ENCODE measurements around the gene DMTF1. TPM values are rescaled to one million over a fixed set of nuclear protein-coding genes. Genes with fewer than 3 reads are reported as not detected.

The DMTF1 gene
- total and polyA plus RNA-seq, 2 of the 8 experiments (the other 6 are each of a cell fraction or from before 2014, with no cell fraction given) = 86.0 to 115 TPM

DNA sequence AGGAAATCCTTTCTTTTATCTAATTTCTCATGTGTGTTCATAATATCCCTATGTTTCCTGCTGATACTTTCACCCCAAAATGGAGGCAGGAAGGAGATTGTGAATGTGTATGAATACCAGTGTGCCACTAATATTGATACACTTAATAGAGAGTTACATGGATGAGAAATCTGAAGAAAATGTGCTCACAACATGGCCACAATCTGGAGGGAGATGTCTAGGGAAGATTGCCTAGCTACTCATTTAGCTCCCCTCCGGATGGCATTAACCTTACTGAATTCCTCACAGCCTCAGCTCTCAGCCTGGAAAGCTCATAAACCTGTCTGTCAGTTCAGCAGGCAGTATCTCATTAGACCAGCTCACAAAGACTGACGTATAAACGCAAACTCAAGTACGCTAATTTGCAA, 23.4 kb upstream of the DMTF1 start:
- H2AFZ ChIP-seq (ENCODE audit: low read length) = peak overlapping the region; percentile 45
- H3K4me2 ChIP-seq (ENCODE audit: insufficient read depth in 1 of 2, low read depth in 2 of 2, low read length in 2 of 2) = peak overlapping the region; percentile 66 to 83
- no peaks in the 10 kb centered on the region for H4K20me1 ChIP-seq (replicated peaks in 1 of 2; ENCODE audit: control insufficient read depth in 1 of 2, insufficient read depth in 2 of 2, low read length in 2 of 2)

More for the DNA sequence above, 23.4 kb upstream of the DMTF1 start:
- no peaks in the 10 kb centered on the region for H3K23me2 ChIP-seq (ENCODE audit: low read depth, low read length)
- H2BK12ac ChIP-seq (ENCODE audit: low read depth, low read length) = no peak overlapping the region
- no peaks in the 10 kb centered on the region for H3K27me3 ChIP-seq (replicated peaks in 1 of 4; ENCODE audit: control insufficient read depth in 3 of 4, extremely low read depth in 1 of 4, insufficient read depth in 3 of 4, low read length in 3 of 4)
- no peak overlapping the region for H3K27ac ChIP-seq (ENCODE audit: low read depth, low read length)
- H3K9ac ChIP-seq (replicated peaks in 1 of 4; ENCODE audit: extremely low read depth in 1 of 4, low read depth in 3 of 4, low read length in 3 of 4) = peak overlapping the region in 1 of 4 experiments; percentile 28; a peak in 1 of 7 replicates
- H2BK20ac ChIP-seq (ENCODE audit: low read length) = no peak overlapping the region
- H3K18ac ChIP-seq (ENCODE audit: extremely low read depth, low read length) = no peak overlapping the region; the same call in 1 of the 2 replicates
- peak overlapping the region in 2 of 4 experiments; percentile 15 to 38; a peak in 4 of 8 replicates for H3K4me3 ChIP-seq (ENCODE audit: extremely low read depth in 1 of 4, insufficient read depth in 2 of 4, low read depth in 3 of 4, low read length in 4 of 4)
- no peak overlapping the region for H3K14ac ChIP-seq (ENCODE audit: insufficient read length)
- peak overlapping the region; percentile 41 for H4K5ac ChIP-seq (ENCODE audit: insufficient read length, low read depth, low read length)
- H4K91ac ChIP-seq (replicated peaks; ENCODE audit: insufficient read length, low read length) = no peak overlapping the region
- no peak overlapping the region for H4K8ac ChIP-seq (ENCODE audit: extremely low read depth, insufficient read depth, low read length)
- no peak overlapping the region for H3K23ac ChIP-seq (ENCODE audit: insufficient read length)
- H3K79me1 ChIP-seq (ENCODE audit: low read depth, low read length) = no peaks in the 10 kb centered on the region
- H3K4ac ChIP-seq (replicated peaks; ENCODE audit: insufficient read length, low read depth, low read length) = no peak overlapping the region
- ChIA-PET CTCF (ENCODE audit: partially characterized antibody) (interaction anchor here (0.7 to 6.8 kb wide), 11 partner anchors 12 to 203 kb away, joined by 3 to 58 read pairs (median 3); partner anchors contain the start of gene ELAPOR2), POLR2A (ENCODE audit: partially characterized antibody) (interaction anchor here (1.0 to 2.4 kb wide), 2 partner anchors 20 to 23 kb away, joined by 4 to 13 read pairs; partner anchors contain the start of gene DMTF1)
- H3K56ac ChIP-seq (replicated peaks; ENCODE audit: insufficient read length, low read depth, low read length) = no peak overlapping the region
- H3K4me1 ChIP-seq (replicated peaks in 1 of 4; ENCODE audit: control insufficient read depth in 3 of 4, insufficient read depth in 4 of 4, low read length in 3 of 4) = peaks cover 1 to 14% (median 9%) of the 10 kb centered on the region in 4 experiments; a peak in 6 of 7 replicates
- 0 out of 4 replicates have a peak, but pooled peaks of 1 of the 2 experiments have one; percentile 35 for TF ChIP-seq SIN3A (conservative IDR thresholded peaks at IDR 0.05 in 1 of 2, IDR thresholded peaks at IDR 0.05 in 1 of 2; ENCODE audit: low read depth in 1 of 2, low read length in 2 of 2)
- no peak for TF ChIP-seq HDAC6 (IDR thresholded peaks at IDR 0.05; ENCODE audit: low read depth, low read length)
- no peak overlapping the region for H2BK120ac ChIP-seq (replicated peaks; ENCODE audit: low read depth, low read length)
- DNase-seq (ENCODE audit: low read depth in 1 of 2, low spot score in 2 of 2) (no peak), FAIRE-seq (peak; percentile 80)
- H2BK5ac ChIP-seq (ENCODE audit: low read depth, low read length) = no peak overlapping the region
- no peaks in the 10 kb centered on the region for H3K79me2 ChIP-seq (ENCODE audit: control insufficient read depth in 1 of 2, insufficient read depth in 2 of 2, low read length in 2 of 2)
- H2BK15ac ChIP-seq (ENCODE audit: low read length) = no peak overlapping the region
- H3K9me3 ChIP-seq (ENCODE audit: insufficient read depth in 2 of 2, low read depth in 1 of 2, low read length in 1 of 2) = no peaks in the 10 kb centered on the region
- WGBS, 2 experiments (ENCODE audit: extremely low coverage in 1 of 2, insufficient coverage in 1 of 2, insufficient read length in 1 of 2, insufficient replicate concordance in 2 of 2, low coverage in 1 of 2, low lambda C conversion rate in 2 of 2, missing lambda C conversion rate in 1 of 2) = 16% methylated on average over 4 of the region's 4 CpGs; no CpG with 5 or more reads in 1 of the 2 experiments
- H2AK5ac ChIP-seq (ENCODE audit: low read depth, low read length) = no peak overlapping the region
- no peaks in the 10 kb centered on the region for H3K36me3 ChIP-seq (ENCODE audit: control insufficient read depth in 2 of 4, insufficient read depth in 4 of 4, low read length in 3 of 4)
